Heart left ventricle (tissue), 16 donors: ENCODE data around the gene FTO. TPM values are rescaled to one million over a fixed set of nuclear protein-coding genes. Genes with fewer than 3 reads are reported as not detected.

ENCODE experiments used
- ATAC-seq, 4 donors: fragments of 200-7000 bp; cut with Tn5 transposase; one replicate each; pipeline ENCODE4 v1.9.1; 2020 to 2022; ENCODE audit warnings: moderate library complexity in 4 of 4, mild to moderate bottlenecking in 3 of 4, moderate number of reproducible peaks in 1 of 4
- DNase-seq, 5 donors: peaks; one replicate each; pipeline ENCODE4 v3.0.0-alpha.2; 2020
- H3K27ac ChIP-seq, 12 donors: fragments of 200-600 bp; sonication (generic) in 4 of 12; one replicate each; pipeline versions ENCODE4 v1.5.0 to v1.8.0; 2016 to 2022; ENCODE audit warnings: mild to moderate bottlenecking in 2 of 12
- H3K27me3 ChIP-seq, 9 donors: fragments of 200-600 bp; sonication (generic) in 2 of 9; one replicate each; pipeline versions ENCODE4 v1.5.1 to v1.8.0; 2016 to 2022; ENCODE audit warnings: mild to moderate bottlenecking in 3 of 9
- H3K36me3 ChIP-seq, 9 donors: fragments of 200-600 bp; sonication (generic) in 2 of 9; one replicate each; pipeline versions ENCODE4 v1.5.0 to v1.8.0; 2018 to 2022; ENCODE audit warnings: mild to moderate bottlenecking in 2 of 9
- H3K4me1 ChIP-seq, 12 donors: fragments of 200-600 bp; sonication (generic) in 4 of 12; one replicate each; pipeline versions ENCODE4 v1.5.0 to v1.8.0; 2016 to 2022; ENCODE audit warnings: mild to moderate bottlenecking in 3 of 12
- H3K4me3 ChIP-seq, 12 donors: fragments of 200-600 bp; sonication (generic) in 4 of 12; one replicate each; pipeline versions ENCODE4 v1.5.0 to v1.8.0; 2017 to 2022; ENCODE audit warnings: mild to moderate bottlenecking in 9 of 12, moderate library complexity in 4 of 12
- H3K9me3 ChIP-seq, 12 donors: fragments of 200-600 bp; sonication (generic) in 4 of 12; one replicate each; pipeline versions ENCODE4 v1.5.0 to v1.8.0; 2016 to 2022; ENCODE audit warnings: mild to moderate bottlenecking in 1 of 12
- POLR2A ChIP-seq, 2 donors: fragments of 450-650 bp; IDR thresholded peaks; one replicate each; pipeline ENCODE4 v1.6.1; 2017; ENCODE audit warnings: antibody characterized with exemption in 2 of 2, mild to moderate bottlenecking in 2 of 2, moderate library complexity in 2 of 2
- WGBS, 4 donors: extraction: QIAGEN DNeasy Blood & Tissue Kit in 2 of 4; methylation state at CpG; one replicate each; pipeline versions ENCODE4 v1.1.5 to v1.1.7; 2013 to 2018; 5-methylcytosine and 5-hydroxymethylcytosine counted together
- intact Hi-C, 10 donors: fragments of 100-400 bp; cut with DNase I; formaldehyde crosslinking; loops; one replicate each; pipeline versions ENCODE4 v1.11.1 to v1.14.2; 2022
- polyA plus RNA-seq, 2 donors: library from polyadenylated mRNA; stranded (reverse); fragments of 200-250 nt; gene quantifications; one replicate each; pipeline ENCODE4 v1.2.3, GENCODE V29; 2013
- total RNA-seq, 9 donors: library from RNA; depleted of rRNA in 2 of 9; stranded (reverse); fragments of >200 nt in 2 of 9; fragmentation: NEBNext Ultra II Directional in 3 of 9; extraction: Animal tissue kit (Norgen Biotek cat#: 25700) in 3 of 9; gene quantifications; one replicate each; pipeline versions ENCODE4 v1.1.0 to v1.2.4, GENCODE V29; 2016 to 2023
- TF ChIP-seq, protein P1 (sequence below), 12 donors: fragments of 200-600 bp; sonication (generic) in 4 of 12; IDR thresholded peaks; one replicate each; pipeline versions ENCODE4 v1.5.0 to v1.8.0; 2018 to 2022; ENCODE audit warnings: antibody characterized with exemption in 12 of 12, mild to moderate bottlenecking in 5 of 12
- donor health status: ischemic (EF 13 %, LVEDD 7.1; RV severe dilation, severe dysfunction).
- donor health status: healthy with polysubstance abuse.
- donor health status: DM: no; HTN: yes; CAD: no.
- donor health status: DM: no; HTN: no; CAD: no.
- donor health status: ischemic (EF 25% LVEDD 6.9; RV normal size, moderate dysfunction).
- donor health status: ischemic (EF 25% LVEDD 5.7; RV mildly dilated, moderate dysfunction).
- donor health status: healthy.
- donor health status: DM: yes; HTN: yes; CAD: no.
- donor health status: ischemic (EF 35%, LVEDD 5.7; RV mildly dilated, moderate dysfunction).
- donor health status: nonischemic (EF 11% LVEDD 7.7; RV severe dilation, severe dysfunction).
- donor health status: DM: yes; HTN: yes; CAD: no.
- donor health status: PGD.
- donor health status: ischemic (EF 29% LVEDD 5.4; RV normal size, mild dysfunction).
- donor health status: nonischemic (EF 23%, LVEDD 6.1; RV moderate dilation, normal function).

FTO gene
- total and polyA plus RNA-seq, 11 donors, result 11.8 to 105 (median 86.8) TPM

GRCh38 chr16:53664724-53665345 is 39.1 kb upstream of the FTO start:
- H3K9me3 ChIP-seq, result no peaks in the 10 kb centered on the region
- H3K27ac ChIP-seq, result peak overlapping the region in 6 of 12 donors; percentile 6 to 43 (median 20)
- DNase-seq, result no peak
- H3K27me3 ChIP-seq, result no peaks in the 10 kb centered on the region
- intact Hi-C loops, result no loop called here
- H3K4me3 ChIP-seq, result peak overlapping the region in 4 of 12 donors; percentile 4 to 39 (median 16)
- no peak for TF ChIP-seq POLR2A (IDR thresholded peaks at IDR 0.05)
- TF ChIP-seq, protein P1, sequence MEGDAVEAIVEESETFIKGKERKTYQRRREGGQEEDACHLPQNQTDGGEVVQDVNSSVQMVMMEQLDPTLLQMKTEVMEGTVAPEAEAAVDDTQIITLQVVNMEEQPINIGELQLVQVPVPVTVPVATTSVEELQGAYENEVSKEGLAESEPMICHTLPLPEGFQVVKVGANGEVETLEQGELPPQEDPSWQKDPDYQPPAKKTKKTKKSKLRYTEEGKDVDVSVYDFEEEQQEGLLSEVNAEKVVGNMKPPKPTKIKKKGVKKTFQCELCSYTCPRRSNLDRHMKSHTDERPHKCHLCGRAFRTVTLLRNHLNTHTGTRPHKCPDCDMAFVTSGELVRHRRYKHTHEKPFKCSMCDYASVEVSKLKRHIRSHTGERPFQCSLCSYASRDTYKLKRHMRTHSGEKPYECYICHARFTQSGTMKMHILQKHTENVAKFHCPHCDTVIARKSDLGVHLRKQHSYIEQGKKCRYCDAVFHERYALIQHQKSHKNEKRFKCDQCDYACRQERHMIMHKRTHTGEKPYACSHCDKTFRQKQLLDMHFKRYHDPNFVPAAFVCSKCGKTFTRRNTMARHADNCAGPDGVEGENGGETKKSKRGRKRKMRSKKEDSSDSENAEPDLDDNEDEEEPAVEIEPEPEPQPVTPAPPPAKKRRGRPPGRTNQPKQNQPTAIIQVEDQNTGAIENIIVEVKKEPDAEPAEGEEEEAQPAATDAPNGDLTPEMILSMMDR (IDR thresholded peaks at IDR 0.05), result no peak
- H3K4me1 ChIP-seq, result peaks cover 0 to 14% (median 0%) of the 10 kb centered on the region in 12 donors
- 52 to 59% (median 55%) methylated on average over 7 of the region's 7 CpGs for WGBS, 4 donors
- peak; percentile 20 to 65 (median 39) for ATAC-seq
- no peaks in the 10 kb centered on the region for H3K36me3 ChIP-seq

DNA sequence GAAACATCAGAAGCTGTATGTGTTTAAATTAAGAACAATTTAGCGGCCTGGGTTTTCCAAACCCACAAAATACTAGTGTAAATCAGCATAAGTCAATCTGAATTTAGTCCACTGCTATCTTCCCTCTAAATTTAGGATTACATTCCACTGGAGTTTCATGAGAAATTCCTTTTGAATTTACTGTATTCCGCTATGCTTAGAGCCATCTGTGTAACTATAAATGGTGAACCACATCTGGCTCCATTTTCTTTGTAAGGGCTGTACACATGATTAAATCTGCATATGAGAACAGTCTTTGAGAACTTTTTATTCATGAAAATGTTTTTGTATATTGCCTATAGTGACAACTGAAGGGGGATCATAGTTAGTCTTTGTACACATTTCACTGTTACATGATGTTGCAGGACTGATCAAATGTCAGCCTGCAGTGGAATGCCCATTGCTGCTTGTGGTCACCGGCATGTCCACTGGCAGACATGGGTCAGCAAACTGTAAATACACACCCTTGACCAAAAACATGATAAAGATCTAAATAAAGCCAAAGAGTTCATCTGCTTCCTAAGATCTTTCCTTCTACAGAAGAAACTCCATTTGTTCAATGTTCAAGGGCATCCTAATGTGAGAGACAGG is 37.1 kb upstream of the FTO start:
- Histone ChIP-seq H3K9me3 (no peaks in the 10 kb centered on the region), H3K4me1 (peaks cover 0 to 14% (median 0%) of the 10 kb centered on the region in 12 donors), H3K4me3 (no peak overlapping the region), H3K36me3 (no peaks in the 10 kb centered on the region), H3K27ac (no peak overlapping the region), H3K27me3 (no peaks in the 10 kb centered on the region)
- TF ChIP-seq, protein P1 (IDR thresholded peaks at IDR 0.05), result no peak
- TF ChIP-seq POLR2A (IDR thresholded peaks at IDR 0.05), result no peak
- WGBS, 4 donors, result 89 to 96% (median 95%) methylated on average over 3 of the region's 3 CpGs
- DNase-seq, result no peak
- no peak for ATAC-seq
- intact Hi-C loops, result no loop called here

GRCh38 chr16:53668869-53669268 is 35.1 kb upstream of the FTO start:
- H3K4me3 ChIP-seq, result no peak overlapping the region
- H3K27me3 ChIP-seq, result no peaks in the 10 kb centered on the region
- H3K36me3 ChIP-seq, result no peaks in the 10 kb centered on the region
- no peak for TF ChIP-seq POLR2A (IDR thresholded peaks at IDR 0.05)
- H3K9me3 ChIP-seq, result no peaks in the 10 kb centered on the region
- intact Hi-C loops, result no loop called here
- no peak for DNase-seq
- no peak for ATAC-seq
- H3K27ac ChIP-seq, result no peak overlapping the region
- WGBS, 4 donors, result 84 to 95% (median 88%) methylated on average over 2 of the region's 2 CpGs
- H3K4me1 ChIP-seq, result peaks cover 0 to 14% (median 0%) of the 10 kb centered on the region in 12 donors

DNA sequence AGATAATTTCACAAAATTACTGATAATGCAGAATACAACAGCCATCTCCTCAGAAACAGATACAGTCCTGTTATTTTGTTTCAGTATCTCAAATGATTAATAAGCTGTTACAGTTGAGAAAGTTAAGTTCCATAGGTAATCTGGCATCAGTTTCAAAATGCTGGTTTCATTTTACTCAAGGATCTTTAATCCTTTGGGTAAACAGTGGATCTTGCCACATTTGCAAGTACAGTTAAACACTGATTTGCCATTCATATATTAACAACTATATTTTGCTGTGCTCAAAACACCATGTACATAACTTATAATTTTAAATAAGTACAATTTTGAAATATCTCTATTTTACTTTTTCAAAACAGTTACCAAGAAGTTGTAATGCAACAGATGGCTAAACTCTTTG is 31.5 kb upstream of the FTO start:
- no peak overlapping the region for H3K27ac ChIP-seq
- ATAC-seq (no peak), DNase-seq (no peak)
- TF ChIP-seq POLR2A (IDR thresholded peaks at IDR 0.05), result no peak
- TF ChIP-seq, protein P1 (IDR thresholded peaks at IDR 0.05), result no peak
- H3K4me1 ChIP-seq, result no peaks in the 10 kb centered on the region
- intact Hi-C loops, result no loop called here
- no peaks in the 10 kb centered on the region for H3K27me3 ChIP-seq
- H3K36me3 ChIP-seq, result no peaks in the 10 kb centered on the region
- H3K4me3 ChIP-seq, result no peak overlapping the region
- no peaks in the 10 kb centered on the region for H3K9me3 ChIP-seq
